Fibroblast of skin of left quadriceps (primary cell): Measurements from ENCODE around the gene DCLK1.

Source experiments
- DNase-seq, 2 experiments: peaks; one replicate each; pipeline ENCODE4 v3.0.0-alpha.2; 2013; ENCODE audit warnings: low read depth in 2 of 2

Gene DCLK1

GRCh38 chr13:35832551-35832950 is 298.6 kb downstream of the DCLK1 start:
- no peak for DNase-seq

DNA sequence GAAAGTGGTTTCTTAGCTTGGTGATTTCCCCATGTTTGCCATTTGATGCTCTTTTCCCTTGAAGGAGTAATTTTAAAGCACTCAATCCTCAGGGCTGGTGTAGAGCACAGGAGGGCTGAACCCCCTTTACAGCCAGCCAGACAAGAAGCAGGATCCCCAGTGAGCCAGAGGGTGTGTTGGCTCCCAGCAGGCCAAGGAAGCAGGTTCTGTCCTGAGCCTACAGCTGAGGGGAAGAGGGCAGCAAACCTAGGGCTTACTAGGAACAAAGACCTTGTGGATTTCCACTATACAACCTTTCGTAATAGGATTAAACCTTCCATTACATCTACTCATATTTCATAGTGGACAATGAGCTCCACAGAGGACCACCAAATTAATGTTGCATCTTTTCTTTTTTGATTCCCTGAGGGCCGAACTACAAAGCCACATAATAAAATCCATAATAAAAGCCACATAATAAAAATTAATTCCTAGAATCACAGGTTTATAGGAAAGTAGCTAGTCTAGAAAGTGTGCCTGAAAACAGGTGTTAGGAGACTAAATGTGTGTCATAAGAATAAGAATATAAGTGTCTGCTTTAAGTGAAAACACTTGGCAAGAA is 300.2 kb downstream of the DCLK1 start:
- DNase-seq, result no peak

GRCh38 chr13:35826626-35827254 is 304.4 kb downstream of the DCLK1 start:
- DNase-seq, result no peak

DNA sequence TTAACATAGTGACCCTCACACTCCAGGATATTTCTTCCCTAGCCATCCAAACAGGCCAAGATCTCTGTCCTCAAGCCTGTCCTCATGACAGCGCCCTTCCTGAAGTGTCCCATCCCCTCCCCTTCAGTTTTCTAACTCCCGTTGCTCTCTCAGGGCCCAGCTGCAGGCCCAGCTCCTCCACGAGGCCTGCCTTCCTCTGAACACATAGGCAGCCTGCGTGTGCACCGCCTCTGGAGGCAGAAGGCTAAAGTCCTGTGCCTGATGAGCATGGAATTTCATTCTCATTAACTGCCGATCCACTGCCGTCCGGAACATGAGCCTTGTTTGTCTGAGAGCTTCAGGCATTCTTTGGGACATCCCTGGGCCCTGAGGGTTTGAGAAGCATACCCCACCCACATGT is 306.4 kb downstream of the DCLK1 start:
- DNase-seq, result no peak

DNA sequence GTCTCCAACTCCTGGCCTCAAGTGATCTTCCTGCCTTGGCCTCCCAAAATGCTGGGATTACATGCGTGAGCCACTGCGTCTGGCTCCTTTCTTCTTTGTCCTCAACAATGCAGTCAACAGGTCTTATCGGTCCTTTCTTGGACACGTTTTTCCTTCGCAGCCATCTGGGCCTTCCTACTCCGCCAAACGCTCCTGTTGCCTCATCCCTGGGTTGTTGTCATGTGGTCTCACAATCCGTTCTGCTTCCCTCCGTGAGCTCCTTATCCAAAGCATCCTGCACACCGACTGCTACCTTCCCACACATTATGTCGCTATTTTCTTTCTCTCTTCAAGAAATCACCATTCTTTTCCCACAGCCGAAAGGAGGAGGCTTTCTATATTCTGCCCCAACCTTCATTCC is 306.8 kb downstream of the DCLK1 start:
- DNase-seq, result no peak

GRCh38 chr13:35822666-35823065 is 308.5 kb downstream of the DCLK1 start:
- no peak for DNase-seq

DNA sequence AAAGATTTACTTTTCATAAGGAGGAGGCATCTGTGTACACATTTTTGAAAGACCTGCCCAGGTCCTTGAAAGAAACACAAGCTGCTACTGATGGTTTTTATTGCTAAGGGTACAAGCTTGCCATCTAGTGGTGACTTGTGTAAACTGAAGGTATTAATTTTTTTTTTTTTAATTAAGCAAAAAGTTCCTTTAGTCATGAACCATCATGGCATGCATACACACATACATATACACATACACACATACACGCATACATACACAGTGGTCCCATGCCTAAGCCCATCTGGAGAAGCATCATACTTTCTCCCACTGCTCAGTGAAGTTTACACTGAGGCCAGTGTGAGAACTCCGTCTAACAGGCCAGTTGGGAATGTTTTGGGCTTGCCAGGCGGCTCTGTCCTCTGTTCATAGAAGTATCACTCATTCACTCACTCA is 312.5 kb downstream of the DCLK1 start:
- DNase-seq, result no peak

DNA sequence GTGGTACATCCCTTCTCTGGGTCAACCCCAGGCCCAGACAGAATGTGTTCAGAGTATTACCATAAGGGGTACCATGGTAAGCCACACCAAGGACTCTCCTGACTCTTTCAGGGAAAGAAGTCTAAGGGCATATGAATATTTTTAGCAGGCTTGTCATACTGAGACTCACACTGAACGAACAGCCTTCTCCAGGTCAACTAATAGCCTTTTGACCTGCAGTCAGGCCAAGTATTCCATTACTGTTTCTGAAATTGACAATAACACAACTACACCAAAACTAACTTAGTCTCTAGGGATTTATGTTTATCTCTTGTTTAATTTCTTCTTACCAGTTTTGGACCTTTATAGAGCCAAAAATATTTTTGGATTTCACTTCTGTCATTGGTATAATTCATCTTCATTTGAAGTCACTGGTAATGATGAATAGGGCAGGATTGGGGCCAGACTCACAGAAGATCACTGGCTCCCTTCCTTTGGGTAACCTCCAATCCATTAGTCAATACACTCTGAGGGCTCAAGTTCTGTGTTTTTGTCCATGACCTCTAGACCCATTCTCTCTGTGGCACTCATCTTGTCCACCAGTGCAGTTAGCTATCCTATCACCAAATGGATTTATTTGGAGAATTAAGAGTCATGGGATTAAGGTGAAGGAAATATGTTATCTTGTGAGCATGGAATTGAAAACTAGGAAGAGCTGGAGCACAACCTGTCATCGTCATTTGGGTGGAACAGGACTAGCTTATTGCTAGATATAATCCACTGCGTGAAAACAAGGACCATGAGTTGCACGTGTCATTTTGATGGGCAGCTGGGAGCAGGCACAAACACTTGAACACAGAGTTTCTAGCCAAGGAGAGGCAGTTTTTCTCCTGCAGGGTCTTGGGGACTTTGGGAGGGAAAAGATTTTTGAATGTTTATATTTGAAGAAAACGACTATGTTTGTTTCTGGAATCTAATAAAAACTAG is 313.3 kb downstream of the DCLK1 start:
- DNase-seq, result no peak

DNA sequence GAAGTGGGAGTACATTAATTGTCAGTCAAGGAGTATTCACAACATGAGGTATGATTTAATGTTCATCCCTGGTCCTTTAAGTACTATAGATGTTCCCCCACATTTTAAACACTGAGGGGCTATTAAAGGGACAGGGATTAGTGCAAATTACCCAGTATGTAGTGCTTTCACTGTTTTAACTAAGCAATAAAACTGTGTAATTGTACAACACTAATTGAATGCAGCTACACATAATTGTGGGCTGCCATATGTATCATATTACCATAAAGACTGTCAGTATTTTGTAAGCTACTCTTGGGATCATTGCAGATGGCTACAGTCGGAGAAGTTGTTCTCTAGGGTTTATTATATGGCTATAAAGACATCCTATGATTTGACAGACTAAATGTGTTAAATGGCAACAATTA is 316.6 kb downstream of the DCLK1 start:
- DNase-seq, result no peak

- no peak for DNase-seq
Measured at GRCh38 chr13:35812736-35813135, 318.4 kb downstream of the DCLK1 start.

- DNase-seq, result no peak
Measured at GRCh38 chr13:35810321-35810720, 320.9 kb downstream of the DCLK1 start.

DNA sequence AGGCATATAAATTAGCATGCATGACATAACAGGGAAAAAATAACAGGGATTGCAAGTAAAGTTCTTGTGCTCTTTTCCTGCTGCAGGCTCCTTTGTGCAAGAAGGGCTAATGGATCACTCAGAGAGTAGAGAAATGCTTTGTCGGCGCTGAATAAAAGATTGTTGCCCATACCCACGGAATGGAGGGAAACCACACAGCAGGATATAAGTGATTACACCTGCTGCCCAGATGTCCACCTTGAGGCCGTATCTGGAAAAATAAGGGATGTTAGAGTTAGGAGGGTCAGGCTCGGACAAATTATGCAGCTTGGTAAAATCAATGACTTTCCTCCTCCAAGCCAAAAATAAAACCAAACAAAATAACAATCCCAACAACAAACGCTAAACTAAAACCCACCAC is 322.3 kb downstream of the DCLK1 start:
- no peak for DNase-seq

DNA sequence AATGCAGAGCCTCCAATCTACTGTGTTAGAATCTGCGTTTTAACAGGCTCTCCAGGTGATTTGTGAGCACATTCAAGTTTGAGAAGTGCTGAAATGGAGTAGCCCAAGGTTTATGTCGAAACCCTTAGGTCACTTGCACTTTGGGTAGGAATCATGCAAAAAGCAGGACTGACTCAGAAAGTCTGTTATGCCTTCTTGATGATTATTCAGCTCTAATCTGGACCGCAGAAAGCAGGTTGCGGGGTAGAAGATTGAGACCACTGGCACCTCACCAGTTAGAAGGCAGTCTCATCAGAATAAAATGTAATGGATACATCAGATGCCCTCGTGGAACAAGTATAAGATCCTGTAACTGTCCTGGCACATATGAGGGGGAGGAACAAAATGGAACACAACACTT is 326.3 kb downstream of the DCLK1 start:
- no peak for DNase-seq

DNA sequence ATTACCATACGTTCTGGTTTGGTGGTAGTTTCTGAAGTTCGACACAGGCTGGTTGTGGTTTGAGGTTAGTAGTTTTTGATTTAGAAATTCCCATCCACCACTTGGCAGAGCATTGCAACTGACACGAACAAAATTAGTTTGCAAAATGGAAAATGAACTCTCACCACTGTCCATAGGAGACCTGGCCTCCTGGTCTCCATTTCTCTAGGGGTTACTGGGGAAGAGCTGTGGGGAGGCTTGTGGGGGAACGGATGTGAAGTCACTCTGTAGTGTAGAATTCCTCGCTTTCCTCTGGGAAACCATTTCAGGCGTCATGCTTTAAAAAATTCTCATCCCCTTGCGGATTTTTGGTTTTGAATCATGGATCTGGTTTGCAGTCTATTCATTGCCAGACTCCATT is 333.2 kb downstream of the DCLK1 start:
- peak; percentile 78 to 81 for DNase-seq

GRCh38 chr13:35797244-35797643 is 333.9 kb downstream of the DCLK1 start:
- peak in 1 of 2 experiments; percentile 28 for DNase-seq

- no peak for DNase-seq
Measured at GRCh38 chr13:35796623-35797022, 334.6 kb downstream of the DCLK1 start.

- no peak for DNase-seq
Measured at GRCh38 chr13:35794734-35795389, 336.3 kb downstream of the DCLK1 start.

- DNase-seq, result no peak
Measured at GRCh38 chr13:35793823-35794222, 337.4 kb downstream of the DCLK1 start.

DNA sequence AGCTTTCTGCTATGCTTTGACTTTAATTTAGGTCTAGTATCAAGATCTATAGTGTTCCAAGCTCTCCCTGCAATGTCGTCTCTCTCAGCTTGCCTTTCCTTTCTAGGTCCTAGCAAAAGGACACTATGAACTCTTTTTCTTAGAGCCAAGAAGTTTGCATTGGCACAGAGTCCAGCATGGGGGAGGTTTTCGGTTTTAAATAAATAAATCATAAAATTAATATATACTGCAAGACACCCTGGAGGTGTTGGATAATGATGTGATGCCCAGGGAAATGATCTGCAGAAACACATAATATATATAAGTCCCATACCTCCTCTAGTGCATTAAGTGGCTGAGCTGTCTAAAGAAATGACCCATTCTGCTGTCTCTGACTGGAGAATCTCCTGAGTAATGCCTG is 338.3 kb downstream of the DCLK1 start:
- no peak for DNase-seq

GRCh38 chr13:35792021-35792420 is 339.2 kb downstream of the DCLK1 start:
- DNase-seq, result no peak

DNA sequence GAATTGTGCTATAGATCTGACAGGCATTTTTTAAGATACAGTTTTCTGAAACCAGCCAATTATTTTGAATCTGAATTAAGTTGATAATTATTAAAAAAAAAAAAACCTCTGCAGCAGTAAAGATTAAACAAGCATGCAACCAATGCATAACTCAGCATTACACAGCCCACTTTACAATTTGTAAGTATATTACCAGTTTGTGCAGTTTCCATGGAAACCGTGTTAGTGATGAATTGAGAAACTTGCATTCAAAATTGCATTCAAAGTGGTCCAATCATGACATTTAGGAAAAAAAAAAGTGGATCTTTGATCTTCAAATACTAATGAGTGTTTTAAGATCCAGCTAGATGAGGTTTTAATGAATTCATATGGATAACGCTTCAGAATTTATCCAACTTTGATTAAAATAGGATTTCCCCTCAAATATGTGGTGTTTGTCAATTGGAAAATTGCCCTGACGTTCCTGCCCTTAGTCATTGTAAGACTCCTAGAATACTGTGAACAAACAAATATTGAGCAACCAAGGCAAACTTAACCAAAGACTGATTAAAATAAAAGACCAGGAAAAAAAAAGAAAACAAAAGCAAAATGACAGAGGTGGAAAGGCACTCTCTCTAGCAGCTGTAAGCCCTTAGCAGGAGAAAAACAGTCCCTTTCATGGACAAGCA is 339.9 kb downstream of the DCLK1 start:
- DNase-seq, result no peak
